PC-3 (cell line): ENCODE results near the gene SLC6A17. TPM values are rescaled to one million over a fixed set of nuclear protein-coding genes. Genes with fewer than 3 reads are reported as not detected.

Experiments used
- ATAC-seq: fragments of 200-7000 bp; cut with Tn5 transposase; 2 replicates; pipeline ENCODE4 v1.9.1; 2020; ENCODE audit warnings: mild to moderate bottlenecking, moderate library complexity
- BruUV-seq: library from RNA; stranded (reverse); fragments of 400-500 nt; replicated peaks from 2 replicates; lab custom pipeline; 2021; lab: Mats Ljungman, UMichigan
- CTCF ChIA-PET: fragments of 300-600 bp; sonication (Branson Sonifier 250); formaldehyde crosslinking; loops from one replicate; lab custom pipeline; 2022; ENCODE audit warnings: antibody characterized with exemption; lab: Charles Lee
- POLR2A ChIA-PET: fragments of 300-600 bp; sonication (Branson Sonifier 250); formaldehyde crosslinking; loops from one replicate; lab custom pipeline; 2022; ENCODE audit warnings: antibody characterized with exemption; ENCODE audit not compliant: unreplicated experiment; lab: Charles Lee
- DNase-seq: peaks from one replicate; pipeline ENCODE4 v3.0.0-alpha.2; 2015
- H2AFZ ChIP-seq: fragments of 300-600 bp; sonication (generic); 2 replicates; pipeline ENCODE4 v1.6.0; 2016; ENCODE audit warnings: antibody characterized with exemption, low read length
- H3F3A ChIP-seq: fragments of 300-600 bp; sonication (generic); one replicate; pipeline ENCODE4 v1.6.0; 2017; ENCODE audit warnings: antibody characterized with exemption, low read length, control low read depth, mild to moderate bottlenecking; ENCODE audit not compliant: unreplicated experiment
- H3K27ac ChIP-seq: fragments of 300-600 bp; sonication (generic); 2 replicates; pipeline ENCODE4 v1.5.1; 2016; ENCODE audit warnings: mild to moderate bottlenecking, low read length
- H3K27me3 ChIP-seq: fragments of 300-600 bp; sonication (generic); 2 replicates; pipeline ENCODE4 v1.6.1; 2016; ENCODE audit warnings: low read length, mixed read lengths
- H3K36me3 ChIP-seq: fragments of 300-600 bp; sonication (generic); 2 replicates; pipeline ENCODE4 v1.6.1; 2016; ENCODE audit warnings: low read depth, mixed run types, low read length, mixed read lengths
- H3K4me1 ChIP-seq: fragments of 300-600 bp; sonication (generic); 2 replicates; pipeline ENCODE4 v1.5.1; 2016; ENCODE audit warnings: low read length; ENCODE audit not compliant: insufficient read depth
- H3K4me2 ChIP-seq: fragments of 300-600 bp; sonication (generic); 2 replicates; pipeline ENCODE4 v1.6.0; 2016; ENCODE audit warnings: low read length
- H3K4me3 ChIP-seq: fragments of 300-600 bp; sonication (generic); 2 replicates; pipeline ENCODE4 v1.5.1; 2016; ENCODE audit warnings: mild to moderate bottlenecking, low read length, mixed read lengths
- H3K79me2 ChIP-seq: fragments of 300-600 bp; sonication (generic); 2 replicates; pipeline ENCODE4 v1.6.1; 2017; ENCODE audit warnings: low read length, mixed read lengths
- H3K9ac ChIP-seq: fragments of 300-600 bp; sonication (generic); 2 replicates; pipeline ENCODE4 v1.6.0; 2016; ENCODE audit warnings: mild to moderate bottlenecking, low read length
- H3K9me2 ChIP-seq: fragments of 300-600 bp; sonication (generic); replicated peaks from 2 replicates; pipeline ENCODE4 v1.6.1; 2016; ENCODE audit warnings: mixed run types, low read length, mixed read lengths
- H3K9me3 ChIP-seq: fragments of 300-600 bp; sonication (generic); 2 replicates; pipeline ENCODE4 v1.6.1; 2016; ENCODE audit warnings: low read length, mixed read lengths
- H4K20me1 ChIP-seq: fragments of 300-600 bp; sonication (generic); 2 replicates; pipeline ENCODE4 v1.6.1; 2016; ENCODE audit warnings: low read length, mixed read lengths
- EZH2 ChIP-seq: fragments of 300-600 bp; sonication (generic); IDR thresholded peaks from one replicate; pipeline ENCODE4 v1.6.1; 2017; ENCODE audit warnings: antibody characterized with exemption, mild to moderate bottlenecking, low read length; ENCODE audit not compliant: unreplicated experiment
- EZH2phosphoT487 ChIP-seq: fragments of 300-600 bp; sonication (generic); IDR thresholded peaks from 2 replicates; pipeline ENCODE4 v1.6.1; 2018; ENCODE audit warnings: mild to moderate bottlenecking, antibody characterized with exemption, low read length, borderline replicate concordance
- intact Hi-C: fragments of 100-400 bp; cut with micrococcal nuclease; formaldehyde crosslinking; loops from 2 replicates; pipeline ENCODE4 v1.9.0; 2023
- total RNA-seq: library from RNA; depleted of rRNA; stranded (reverse); fragments of >200 nt; gene quantifications from 2 replicates; pipeline ENCODE4 v1.2.3, GENCODE V29; 2014
- TF ChIP-seq, protein P1 (sequence below): fragments of 300-600 bp; sonication (generic); conservative IDR thresholded peaks from 2 replicates; pipeline ENCODE4 v1.5.1; 2017; ENCODE audit warnings: antibody characterized with exemption, low read depth, mild to moderate bottlenecking, low read length

SLC6A17 gene
- total RNA-seq, 1 experiment from 2014 or later = not detected

DNA sequence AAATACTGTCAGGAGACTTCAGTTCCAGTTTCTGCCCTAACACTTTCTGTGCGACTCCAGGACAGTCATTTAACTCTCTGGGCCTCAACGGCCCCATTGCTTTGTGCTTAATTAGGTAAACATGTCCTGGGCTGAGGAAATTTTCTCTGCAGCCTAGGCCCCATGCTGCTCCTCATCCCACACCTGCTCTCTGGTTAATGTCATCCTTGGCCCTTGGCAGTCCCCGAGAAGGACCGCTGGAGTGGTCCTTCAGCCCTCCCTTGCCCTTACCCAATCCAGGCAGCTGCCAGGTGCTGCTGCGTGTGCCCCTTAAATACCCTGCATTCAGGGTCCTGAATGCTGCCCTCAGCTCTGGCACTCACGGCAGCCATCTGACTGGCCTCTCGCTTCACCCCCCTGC is 19.3 kb upstream of the SLC6A17 start:
- Histone ChIP-seq H3K27me3 (peaks cover 29% of the 10 kb centered on the region; the same call in 1 of the 2 replicates), H3K9ac (no peak overlapping the region), H3F3A (no peaks in the 10 kb centered on the region), H3K79me2 (no peaks in the 10 kb centered on the region), H3K27ac (no peak overlapping the region), H3K4me3 (no peak overlapping the region), H3K4me1 (no peaks in the 10 kb centered on the region), H4K20me1 (no peaks in the 10 kb centered on the region), H2AFZ (no peak overlapping the region), H3K9me2 (no peaks in the 10 kb centered on the region), H3K9me3 (no peaks in the 10 kb centered on the region), H3K36me3 (no peaks in the 10 kb centered on the region), H3K4me2 (no peak overlapping the region)
- POLR2A ChIA-PET = no interaction called here
- no TSS peak for BruUV-seq
- intact Hi-C loops = no loop called here
- TF ChIP-seq, protein P1, sequence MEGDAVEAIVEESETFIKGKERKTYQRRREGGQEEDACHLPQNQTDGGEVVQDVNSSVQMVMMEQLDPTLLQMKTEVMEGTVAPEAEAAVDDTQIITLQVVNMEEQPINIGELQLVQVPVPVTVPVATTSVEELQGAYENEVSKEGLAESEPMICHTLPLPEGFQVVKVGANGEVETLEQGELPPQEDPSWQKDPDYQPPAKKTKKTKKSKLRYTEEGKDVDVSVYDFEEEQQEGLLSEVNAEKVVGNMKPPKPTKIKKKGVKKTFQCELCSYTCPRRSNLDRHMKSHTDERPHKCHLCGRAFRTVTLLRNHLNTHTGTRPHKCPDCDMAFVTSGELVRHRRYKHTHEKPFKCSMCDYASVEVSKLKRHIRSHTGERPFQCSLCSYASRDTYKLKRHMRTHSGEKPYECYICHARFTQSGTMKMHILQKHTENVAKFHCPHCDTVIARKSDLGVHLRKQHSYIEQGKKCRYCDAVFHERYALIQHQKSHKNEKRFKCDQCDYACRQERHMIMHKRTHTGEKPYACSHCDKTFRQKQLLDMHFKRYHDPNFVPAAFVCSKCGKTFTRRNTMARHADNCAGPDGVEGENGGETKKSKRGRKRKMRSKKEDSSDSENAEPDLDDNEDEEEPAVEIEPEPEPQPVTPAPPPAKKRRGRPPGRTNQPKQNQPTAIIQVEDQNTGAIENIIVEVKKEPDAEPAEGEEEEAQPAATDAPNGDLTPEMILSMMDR = no peak
- TF ChIP-seq EZH2 (no peak), EZH2phosphoT487 (no peak)
- ATAC-seq (no peak), DNase-seq (no peak)
- CTCF ChIA-PET = no interaction called here

DNA sequence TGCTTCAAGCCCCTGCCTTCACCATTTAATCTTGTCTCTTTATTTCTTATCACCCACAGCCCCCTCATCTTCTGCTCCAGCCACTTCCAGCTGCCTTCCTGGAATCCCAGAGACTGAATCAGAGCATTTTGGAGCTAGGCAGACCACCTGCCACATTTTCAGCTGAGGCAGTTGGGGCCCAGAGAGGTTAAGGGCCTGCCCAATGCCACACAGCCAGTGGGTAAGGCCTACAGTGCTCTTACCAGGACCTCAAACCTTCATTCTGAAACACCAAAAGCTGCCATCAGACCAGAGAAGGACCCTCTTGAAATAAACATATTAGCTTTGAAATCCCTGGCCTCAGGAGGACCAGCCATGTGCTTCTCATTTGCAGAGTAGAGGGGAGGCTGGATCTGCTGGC is 17.6 kb upstream of the SLC6A17 start:
- H3K27ac ChIP-seq = no peak overlapping the region
- ChIA-PET CTCF (no interaction called here), POLR2A (no interaction called here)
- TF ChIP-seq EZH2phosphoT487 (no peak), EZH2 (no peak)
- TF ChIP-seq, protein P1 = no peak
- H3K9me2 ChIP-seq = no peaks in the 10 kb centered on the region
- no peak overlapping the region for H3K4me2 ChIP-seq
- H3F3A ChIP-seq = no peaks in the 10 kb centered on the region
- no peak for DNase-seq
- no peaks in the 10 kb centered on the region for H3K36me3 ChIP-seq
- no peak overlapping the region for H3K4me3 ChIP-seq
- H3K4me1 ChIP-seq = no peaks in the 10 kb centered on the region
- H3K79me2 ChIP-seq = no peaks in the 10 kb centered on the region
- no peaks in the 10 kb centered on the region for H3K9me3 ChIP-seq
- H3K27me3 ChIP-seq = peaks cover 46% of the 10 kb centered on the region
- no TSS peak for BruUV-seq
- no peaks in the 10 kb centered on the region for H4K20me1 ChIP-seq
- intact Hi-C loops = no loop called here
- no peak overlapping the region for H2AFZ ChIP-seq
- no peak for ATAC-seq
- no peak overlapping the region for H3K9ac ChIP-seq

DNA sequence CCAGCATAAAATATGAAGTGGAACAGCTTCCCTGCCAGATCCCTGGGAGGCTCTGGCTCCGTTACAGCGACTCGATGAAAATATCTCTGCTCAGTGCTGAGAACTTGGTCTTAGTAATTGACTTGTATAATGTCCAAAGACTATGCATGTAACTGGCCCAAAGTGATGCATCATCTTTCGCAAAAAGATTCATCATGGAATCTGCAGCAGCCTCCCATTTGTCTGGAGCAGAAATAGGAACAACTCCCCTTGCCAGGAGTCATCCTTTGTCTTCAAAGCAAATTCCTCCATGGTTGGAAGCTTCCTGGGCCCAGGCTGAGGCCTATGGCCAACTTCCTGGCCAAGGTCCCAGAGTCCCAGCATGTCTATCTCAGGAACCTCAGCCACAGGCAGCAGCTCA is 16.9 kb upstream of the SLC6A17 start:
- H3K27ac ChIP-seq = no peak overlapping the region
- DNase-seq (no peak), ATAC-seq (no peak)
- no peak for TF ChIP-seq EZH2
- TF ChIP-seq EZH2phosphoT487 = no peak
- TF ChIP-seq, protein P1 = no peak
- CTCF ChIA-PET = no interaction called here
- no peaks in the 10 kb centered on the region for H3K36me3 ChIP-seq
- H3K9ac ChIP-seq = no peak overlapping the region
- no peaks in the 10 kb centered on the region for H3K4me1 ChIP-seq
- no TSS peak for BruUV-seq
- no peaks in the 10 kb centered on the region for H4K20me1 ChIP-seq
- H3F3A ChIP-seq = no peaks in the 10 kb centered on the region
- no peaks in the 10 kb centered on the region for H3K9me3 ChIP-seq
- intact Hi-C loops = no loop called here
- no peaks in the 10 kb centered on the region for H3K79me2 ChIP-seq
- no peaks in the 10 kb centered on the region for H3K9me2 ChIP-seq
- H2AFZ ChIP-seq = no peak overlapping the region
- no peak overlapping the region for H3K4me3 ChIP-seq
- peaks cover 52% of the 10 kb centered on the region for H3K27me3 ChIP-seq
- POLR2A ChIA-PET = no interaction called here
- H3K4me2 ChIP-seq = no peak overlapping the region
